Activated CD8-positive, alpha-beta memory T cell treated with anti-CD3 and anti-CD28 coated beads, Interleukin-2, amount 50 U/mL, for 48 hours (primary cell): ENCODE data around the gene ATP6V0E1.
A peak's percentile ranks its signal among the peaks of the same experiment; 100 is the strongest.

Source experiments
- DNase-seq: peaks from one replicate; pipeline ENCODE4 v3.0.0-alpha.2; 2020

Gene ATP6V0E1

DNA sequence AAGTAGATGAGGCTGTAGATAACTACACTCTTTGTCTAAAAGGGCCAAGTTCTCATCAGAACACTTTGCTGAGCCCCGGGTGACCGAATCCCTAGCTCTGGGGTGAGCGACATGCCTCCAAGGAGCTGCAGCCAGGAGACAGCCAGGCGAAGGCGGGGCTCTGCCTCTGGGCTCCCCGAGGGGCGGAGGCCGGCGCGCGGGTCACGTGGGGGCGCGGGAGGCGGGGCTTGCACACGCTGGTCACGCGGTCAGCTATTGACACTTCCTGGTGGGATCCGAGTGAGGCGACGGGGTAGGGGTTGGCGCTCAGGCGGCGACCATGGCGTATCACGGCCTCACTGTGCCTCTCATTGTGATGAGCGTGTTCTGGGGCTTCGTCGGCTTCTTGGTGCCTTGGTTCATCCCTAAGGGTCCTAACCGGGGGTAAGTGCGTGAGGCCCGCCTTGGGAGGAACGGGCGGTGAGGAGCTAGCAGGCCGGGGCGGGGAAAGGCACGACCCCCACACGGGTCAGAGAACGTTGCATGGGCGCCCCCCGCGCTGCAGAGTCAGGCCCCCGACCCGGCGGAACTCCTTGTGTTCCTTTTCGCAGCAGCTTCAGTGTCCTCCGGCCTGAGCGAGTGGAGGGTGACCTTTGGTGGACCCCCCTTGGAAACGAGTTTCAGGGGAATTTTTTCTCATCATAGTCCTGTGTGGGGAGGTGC is at the start of gene ATP6V0E1:
ATP6V0E1 (plus strand) TSS at position 230 of the 702 bp plus-strand sequence; CDS start at position 320, 90 bp downstream.
- peak; percentile 98 for DNase-seq

DNA sequence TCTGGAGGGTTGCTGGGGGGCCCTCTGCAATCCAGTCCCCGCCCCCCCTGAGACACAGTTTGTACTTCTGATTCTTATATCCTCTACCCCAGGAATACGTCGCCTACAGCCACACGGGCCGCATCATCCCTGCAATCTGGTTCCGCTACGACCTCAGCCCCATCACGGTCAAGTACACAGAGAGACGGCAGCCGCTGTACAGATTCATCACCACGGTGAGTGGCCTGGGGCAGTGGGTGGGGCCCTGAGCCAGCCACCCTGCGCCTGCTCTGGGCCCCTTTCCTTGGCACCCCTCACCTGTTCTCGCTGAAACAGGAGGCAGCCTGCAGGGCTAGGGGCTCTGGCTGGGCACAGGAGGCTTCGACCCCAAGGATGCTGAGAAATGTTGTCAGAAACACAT is 48.5 kb upstream of the ATP6V0E1 start:
- no peak for DNase-seq

DNA sequence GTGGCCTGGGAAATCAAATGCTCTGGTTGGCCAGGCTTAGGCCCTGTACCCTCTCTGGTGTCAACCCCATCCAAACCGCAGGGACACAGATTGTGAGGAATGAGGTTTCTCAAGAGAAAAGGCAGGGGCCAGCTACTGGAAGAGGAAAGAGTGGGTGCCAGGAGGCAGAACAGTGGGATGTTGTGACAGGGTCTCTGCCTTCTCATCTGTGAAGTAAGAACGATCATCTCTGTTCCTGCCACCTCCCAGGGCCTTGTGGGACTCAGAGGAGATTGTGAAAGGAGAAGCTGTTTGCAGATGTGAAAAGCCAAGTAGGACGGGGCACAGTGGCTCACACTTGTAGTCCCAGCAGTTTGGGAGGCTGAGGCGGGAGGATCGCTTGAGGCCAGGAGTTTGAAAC is 47.2 kb upstream of the ATP6V0E1 start:
- DNase-seq = no peak

DNA sequence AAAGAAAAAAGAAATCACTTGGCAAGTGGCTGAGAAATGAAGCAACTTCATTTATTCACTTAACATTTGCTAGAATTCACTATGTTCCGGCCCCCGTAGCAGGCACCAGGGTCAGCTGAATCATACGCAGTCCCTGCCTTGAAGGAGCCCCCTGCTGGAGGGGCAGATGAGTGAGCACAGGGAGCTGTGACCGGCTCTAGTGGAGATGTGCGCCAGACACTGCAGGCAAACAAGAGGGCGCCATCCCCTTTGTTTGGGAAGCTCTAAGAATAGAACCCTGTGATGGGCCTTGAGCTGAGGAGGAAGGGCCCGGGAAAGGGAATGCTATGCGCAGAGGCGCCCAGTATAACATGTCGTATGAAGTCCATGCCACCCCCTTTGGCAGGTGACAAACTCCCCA is 44.5 kb upstream of the ATP6V0E1 start:
- no peak for DNase-seq

DNA sequence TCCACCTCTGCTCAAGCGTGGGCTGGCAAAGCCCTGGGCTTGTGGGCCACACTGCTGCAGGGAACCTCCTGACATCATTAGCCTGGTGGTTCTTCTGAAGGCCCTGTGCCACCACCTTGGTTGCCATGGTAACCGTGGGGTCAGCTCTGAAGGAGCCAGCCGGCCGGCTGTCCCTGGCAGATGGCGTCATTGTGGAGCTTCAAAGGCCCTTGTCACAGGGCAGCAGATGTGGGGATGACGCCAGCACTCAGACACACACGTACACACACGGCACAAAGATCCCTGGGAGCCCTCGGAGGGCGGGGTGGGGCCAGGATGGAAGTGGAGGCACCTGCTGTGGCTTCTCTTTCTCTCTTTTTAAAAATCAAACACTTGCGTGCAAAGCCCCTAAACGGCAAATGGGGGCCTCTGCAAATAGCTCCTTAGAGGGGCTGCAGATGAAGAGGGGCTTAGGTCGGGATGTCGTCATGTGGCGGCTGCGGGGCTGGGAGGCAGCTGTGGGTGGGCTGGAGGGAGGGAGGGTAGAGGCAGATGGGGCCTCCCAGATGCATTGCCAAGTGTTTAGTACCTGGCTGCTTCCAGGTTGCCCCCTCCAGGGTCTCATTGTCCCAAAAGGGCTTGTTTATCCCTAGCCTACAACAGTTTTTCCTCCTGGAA is 43.8 kb upstream of the ATP6V0E1 start:
- DNase-seq = no peak

DNA sequence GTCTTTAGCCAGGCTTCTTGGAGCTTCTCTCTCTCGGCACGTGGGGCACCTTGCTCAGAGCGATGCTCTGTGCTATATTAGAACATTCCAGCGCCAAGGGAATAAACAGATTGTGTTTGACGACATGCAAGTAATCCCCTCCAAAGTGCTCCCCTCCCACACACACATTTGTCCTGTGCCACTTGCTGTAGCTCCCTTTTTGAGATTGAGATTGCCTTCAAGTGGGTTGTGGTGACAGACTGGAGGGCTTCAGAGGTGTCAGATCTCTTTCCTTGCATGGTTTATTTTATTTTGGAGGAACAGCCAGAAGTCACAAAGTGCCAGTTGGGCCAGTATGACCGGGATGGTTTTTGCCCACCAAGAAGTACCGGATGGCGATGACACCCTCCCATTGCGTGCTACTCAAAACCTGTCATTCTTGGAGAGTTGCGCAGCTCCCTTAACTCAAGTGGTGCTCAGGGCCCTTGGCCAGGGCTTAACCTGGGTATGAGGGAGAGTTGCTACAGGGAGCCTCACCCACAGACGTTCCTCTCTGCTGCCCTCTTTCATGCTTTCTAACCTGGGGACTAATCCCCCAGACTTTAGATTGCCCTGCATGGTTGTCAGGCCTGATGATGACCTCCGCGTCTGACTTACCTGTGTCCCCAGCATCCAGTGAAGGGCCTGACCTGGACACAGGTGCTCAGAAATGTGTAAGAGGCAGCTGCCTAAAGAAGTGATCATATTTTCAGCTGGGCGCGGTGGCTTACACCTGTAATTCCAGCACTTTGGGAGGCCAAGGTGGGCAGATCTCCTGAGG is 43.1 kb upstream of the ATP6V0E1 start:
- DNase-seq = no peak

DNA sequence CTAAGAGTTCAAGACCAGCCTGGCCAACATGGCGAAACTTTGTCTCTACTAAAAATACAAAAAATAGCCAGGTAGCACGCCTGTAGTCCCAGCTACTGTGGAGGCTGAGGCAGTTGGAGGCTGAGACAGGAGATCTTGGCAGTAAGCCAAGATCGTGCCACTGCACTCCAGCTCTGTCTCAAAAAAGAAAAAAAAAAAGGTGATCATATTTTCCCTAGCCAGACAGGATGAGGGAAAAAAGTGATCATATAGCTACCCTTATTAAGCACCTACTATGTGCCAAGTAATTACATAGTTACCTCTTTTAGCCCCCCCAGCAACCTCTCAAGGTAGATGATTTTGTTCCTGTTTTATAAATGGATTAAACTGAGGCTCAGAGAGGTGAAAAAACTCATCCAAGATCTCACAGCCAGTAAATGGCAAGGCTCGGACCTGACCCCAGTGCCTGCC is 42.5 kb upstream of the ATP6V0E1 start:
- DNase-seq = no peak

DNA sequence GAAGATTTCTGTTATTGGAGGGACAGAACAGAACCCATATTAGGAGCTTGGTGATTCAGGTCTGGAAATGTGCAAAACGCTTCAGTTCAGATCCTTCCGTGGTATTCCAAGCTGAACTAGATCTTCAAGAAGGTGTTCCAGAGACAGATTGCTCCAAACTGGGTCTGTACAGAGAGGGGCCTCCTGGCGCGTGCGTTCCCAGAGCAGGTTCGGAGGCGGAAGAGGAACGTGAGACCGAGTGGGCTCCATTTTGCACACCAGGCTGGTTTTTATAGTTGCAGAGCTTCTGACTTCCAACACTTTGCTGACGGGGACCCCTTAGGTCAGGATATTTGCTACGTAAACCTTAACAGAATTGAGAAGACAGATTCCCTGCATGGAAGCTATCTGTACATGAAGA is 41.0 kb upstream of the ATP6V0E1 start:
- DNase-seq = no peak

DNA sequence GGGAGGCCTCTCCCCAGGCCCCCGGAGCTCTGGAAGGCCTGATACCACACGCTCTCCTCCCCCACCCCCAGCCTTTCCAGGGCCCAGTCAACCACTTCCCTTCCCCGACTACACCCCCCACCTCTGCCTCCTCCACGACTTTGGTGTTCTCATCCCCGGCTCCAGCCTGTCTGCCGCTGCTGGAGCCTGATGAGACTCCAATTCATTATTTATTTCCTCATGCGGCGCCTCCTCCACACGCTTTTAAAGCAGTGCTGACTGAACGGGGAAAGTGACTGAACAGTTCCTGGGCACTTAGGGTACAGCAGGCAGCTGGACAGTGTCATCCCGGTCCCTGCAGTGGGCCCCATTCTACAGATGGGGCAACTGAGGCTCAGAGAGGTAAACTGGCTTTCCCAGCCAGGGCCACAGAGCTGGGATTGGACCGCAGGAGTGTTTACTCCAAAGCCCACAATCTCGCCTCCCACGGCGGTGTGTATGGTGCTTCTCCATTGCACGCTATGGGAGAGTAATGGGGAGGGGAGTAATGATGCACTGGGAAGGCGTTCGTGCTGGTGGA is 40.2 kb upstream of the ATP6V0E1 start:
- no peak for DNase-seq

DNA sequence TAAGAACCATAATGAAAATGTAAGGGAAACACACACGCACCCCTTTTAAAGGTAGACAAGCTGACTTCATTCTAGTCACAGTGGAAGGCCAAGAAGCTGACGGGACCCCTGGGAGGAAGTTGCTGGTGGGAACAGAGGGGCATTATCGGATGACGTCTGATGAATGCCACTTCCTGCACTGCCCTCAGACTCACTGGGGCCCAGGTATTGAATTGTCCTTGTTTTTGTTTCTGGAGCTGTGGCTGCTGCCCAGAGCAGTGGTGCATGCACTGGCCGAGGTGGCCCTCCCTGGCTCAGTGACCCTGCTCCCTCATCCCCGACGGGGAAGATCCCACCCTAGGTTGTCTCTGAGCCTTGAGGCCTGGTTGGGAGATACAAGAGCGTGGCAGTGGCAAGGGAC is 39.7 kb upstream of the ATP6V0E1 start:
- no peak for DNase-seq

DNA sequence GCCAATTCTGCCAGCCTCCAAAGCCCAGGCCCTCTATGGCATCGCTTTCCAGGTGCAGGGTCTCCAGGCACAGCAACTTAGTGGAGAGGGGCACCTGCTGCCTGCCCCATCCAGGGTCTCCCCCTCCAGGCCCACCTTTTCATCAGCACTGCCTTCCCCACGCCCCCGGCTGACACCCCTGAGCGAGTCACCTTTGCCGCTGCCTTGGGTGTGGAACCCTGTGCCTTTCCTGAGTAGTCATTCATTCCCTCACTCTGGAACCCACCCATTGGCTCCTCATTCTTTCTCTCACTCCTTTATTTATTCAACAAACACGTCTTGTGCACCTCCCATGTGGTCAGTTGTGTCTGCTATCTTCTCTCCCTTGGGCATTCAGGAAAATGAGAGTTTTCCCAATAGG is 38.8 kb upstream of the ATP6V0E1 start:
- no peak for DNase-seq

DNA sequence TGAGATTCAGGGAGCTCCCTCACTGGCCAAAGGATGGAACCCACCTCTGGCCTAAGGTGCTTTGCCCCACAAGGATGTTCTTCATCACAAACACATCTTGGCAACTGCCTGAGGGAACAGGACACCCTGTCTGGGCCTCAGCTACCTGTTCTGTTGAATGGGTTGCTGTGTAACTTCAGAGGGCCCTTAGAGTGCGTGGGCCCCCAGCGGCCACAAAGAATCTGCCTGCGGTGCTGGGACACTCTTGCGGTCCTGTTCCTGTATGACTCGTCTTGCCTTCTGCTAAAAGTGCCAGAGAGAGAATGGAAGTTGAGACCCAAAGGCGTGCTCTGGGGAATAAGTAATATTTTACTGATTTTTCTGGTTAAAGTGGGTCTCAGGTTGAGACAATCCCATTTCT is 38.4 kb upstream of the ATP6V0E1 start:
- DNase-seq = no peak

DNA sequence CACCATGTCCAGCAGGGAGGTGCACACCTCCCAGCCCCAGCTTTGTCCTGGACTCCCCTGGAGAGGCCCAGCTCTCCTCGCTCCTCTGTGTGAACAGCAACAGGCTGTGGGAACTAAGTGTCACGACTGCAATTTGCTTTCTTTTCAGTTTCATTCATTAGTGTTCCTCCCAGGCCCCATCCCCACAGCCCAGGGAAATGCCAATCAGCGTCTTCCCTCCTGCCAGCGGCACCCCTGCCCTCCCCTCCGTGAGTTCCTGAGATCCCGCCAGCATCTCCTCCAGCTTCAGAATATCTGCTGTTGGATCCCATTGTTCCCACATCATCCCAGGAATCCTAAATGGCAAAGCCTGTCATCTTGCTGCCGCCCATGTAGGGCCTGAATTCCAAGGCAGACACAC is 37.4 kb upstream of the ATP6V0E1 start:
- DNase-seq = no peak

DNA sequence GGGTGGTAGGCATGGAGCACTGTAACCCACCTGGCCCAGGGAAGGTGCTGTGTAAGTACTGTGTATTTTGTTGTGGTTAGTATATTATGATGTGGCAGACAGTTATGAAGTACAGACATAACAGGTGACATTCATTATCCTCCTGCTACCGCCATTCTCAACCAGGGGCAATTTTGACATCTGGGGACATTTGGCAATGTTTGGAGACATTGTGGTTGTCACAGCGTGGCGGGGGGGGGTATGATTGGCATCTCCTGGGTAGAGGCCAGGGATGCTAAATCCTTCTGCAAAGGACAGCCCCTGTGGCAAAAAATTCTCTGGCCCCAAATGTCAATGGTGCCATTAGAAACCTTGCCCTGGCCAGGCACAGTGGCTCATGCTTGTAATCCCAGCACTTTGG is 34.1 kb upstream of the ATP6V0E1 start:
- no peak for DNase-seq

DNA sequence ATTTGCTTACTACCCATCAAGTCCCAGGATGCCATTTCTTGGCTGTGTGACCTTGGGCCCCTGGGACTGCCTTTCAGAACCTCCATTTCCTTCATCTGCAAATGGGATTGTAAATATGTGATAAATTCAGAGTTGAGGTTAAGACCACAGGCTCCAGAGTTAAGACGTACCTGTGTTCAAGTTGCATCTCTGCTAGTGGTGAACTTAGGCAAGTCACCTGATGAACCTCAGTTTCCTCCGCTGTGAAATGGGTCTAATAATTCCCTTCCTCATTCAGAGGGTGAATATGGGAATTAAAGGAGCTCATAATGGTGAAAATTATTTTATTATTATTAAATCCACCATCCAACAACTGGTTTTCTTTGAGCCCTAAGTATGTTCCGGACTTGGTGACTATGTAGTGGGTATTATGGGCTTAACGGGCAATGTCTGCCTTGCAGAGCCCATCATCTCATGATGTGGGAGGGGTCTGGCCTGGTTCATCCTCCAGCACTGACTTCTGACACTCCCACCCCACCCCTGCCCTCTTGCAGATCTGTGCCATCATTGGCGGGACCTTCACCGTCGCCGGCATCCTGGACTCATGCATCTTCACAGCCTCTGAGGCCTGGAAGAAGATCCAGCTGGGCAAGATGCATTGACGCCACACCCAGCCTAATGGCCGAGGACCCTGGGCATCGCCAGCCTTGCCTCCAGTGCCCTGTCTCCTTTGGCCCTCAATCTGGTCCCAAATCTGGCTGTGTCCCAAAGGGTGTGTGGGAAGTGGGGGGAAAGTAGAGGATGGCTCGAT is 33.2 kb upstream of the ATP6V0E1 start:
- DNase-seq = no peak

DNA sequence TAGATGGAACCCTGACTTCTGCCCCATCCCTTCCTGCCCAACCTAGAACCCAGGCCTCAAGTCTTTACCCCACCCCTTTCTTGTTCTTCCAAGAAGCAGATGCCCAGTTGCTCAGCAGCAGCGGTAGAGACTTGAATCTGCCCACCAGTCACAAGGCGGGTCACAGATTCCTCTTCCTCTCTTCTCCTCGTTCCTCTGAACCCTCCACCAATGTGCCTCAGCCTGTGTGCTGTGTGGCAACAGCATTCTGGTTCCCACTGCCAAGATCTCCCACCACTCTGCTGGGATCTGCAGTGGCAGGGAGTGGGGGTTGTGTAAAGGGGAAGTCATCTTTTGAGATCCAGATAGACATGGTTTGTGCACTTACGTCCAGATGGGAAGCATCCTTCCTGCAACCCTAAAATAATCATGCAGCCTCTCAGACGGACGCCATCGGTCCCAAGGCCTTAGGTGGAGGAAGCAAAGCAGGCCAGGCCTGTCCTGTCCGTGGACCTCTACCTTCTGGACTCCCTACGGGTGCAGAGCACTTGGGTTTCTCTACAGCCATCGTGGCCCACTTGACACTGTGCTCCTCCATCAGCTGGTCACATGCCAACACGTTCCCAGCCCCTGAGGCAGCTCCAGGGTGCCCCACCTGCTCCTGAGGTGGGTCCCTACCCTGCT is 32.1 kb upstream of the ATP6V0E1 start:
- no peak for DNase-seq

DNA sequence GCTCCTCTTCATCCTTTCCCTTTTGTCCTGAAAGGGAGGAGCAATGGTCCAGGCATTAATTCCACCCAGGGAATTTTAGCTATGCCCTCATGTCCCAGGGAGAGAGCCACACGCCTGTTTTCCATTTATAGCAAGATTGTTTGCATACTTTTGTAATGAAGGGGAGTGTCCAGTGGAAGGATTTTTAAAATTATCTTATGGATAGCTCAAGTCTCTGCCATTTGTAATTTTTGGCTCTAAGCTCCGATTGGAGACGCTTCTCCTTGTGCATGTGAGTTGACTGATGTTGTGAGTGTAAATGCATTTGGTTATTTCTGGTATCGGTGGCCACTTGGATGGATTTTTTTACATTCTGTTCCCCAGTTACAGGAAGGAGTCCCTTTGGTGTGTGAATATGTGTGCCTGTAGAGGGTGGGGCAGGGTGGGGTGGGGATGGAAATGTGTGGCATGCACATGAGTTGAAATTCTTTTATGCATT is 31.5 kb upstream of the ATP6V0E1 start:
- DNase-seq = no peak

DNA sequence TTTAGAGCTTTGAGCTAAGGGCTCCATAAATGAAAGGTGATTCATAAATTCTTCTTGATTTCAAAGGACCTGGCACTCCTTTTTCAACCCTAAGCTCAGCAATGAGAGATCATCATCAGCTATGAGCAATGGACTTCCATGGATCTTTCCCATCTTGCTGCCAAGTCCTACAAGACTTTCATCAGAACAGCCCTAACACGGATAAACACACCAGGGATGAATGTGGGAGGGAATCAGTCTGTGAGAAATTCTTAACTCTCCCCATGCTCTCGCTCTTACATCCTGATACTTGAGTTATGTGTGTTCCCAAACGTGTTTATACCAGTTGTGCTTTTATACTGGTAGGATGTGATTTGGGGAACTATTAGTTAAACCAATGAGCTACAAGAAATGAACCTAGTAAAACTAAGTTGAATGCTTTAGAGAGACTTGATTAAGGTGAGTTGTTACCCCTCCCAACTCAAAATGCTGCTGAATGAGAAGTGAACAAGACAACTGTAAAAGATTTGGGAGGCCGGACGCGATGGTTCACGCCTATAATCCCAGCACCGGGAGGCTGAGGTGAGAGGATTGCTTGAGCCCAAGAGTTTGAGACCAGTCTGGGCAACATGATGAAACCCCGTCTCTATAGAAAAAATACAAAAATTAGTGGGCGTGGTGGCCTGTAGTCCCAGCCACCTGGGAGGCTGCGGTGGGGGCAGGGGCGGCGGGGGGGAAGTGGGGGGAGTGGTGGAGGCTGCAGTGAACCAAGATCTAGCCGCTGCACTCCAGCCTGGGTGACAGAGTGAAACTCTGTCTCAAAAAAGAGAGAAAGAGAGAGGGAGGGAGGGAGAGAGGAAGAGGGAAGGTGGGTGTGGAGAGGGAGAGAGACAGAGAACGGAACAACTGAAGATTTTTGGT is 29.5 kb upstream of the ATP6V0E1 start:
- DNase-seq = no peak

DNA sequence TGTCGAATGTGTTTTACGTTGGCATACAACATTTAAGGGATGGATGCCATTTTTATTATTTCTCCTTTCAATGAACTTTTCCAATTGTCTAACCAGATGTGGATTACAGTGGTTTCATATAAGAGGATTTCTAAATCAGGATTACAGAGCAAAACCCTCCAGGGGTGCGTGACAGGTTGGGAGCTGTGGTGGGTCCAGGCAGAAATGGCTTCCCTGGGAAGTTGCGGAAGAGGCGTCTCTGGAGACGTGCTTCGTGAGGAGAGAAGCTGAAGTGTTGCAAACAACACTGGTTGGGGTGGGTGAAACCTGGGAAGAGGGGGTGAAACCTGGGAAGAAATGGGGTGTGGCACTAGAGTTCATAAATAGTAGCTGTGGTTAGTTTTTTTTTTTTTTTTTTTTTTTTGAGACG is 28.8 kb upstream of the ATP6V0E1 start:
- no peak for DNase-seq

DNA sequence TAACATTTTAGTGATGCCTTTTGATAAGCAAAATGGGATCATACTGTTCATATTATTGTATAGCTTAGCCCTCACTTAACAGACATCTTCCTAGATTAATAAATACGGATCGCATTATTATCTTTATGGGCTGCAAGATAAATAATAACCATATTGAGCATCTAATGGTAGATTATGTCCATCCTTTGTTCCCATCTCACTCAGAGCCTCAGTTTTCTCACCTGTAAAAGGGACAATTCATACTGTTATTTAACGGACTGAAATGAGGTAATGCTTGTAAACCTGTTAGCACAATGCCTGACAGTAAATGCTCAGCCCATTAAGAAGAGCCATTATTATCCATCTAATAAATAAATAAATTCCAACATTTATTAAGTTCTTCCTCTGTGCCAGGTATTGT is 27.3 kb upstream of the ATP6V0E1 start:
- DNase-seq = no peak

DNA sequence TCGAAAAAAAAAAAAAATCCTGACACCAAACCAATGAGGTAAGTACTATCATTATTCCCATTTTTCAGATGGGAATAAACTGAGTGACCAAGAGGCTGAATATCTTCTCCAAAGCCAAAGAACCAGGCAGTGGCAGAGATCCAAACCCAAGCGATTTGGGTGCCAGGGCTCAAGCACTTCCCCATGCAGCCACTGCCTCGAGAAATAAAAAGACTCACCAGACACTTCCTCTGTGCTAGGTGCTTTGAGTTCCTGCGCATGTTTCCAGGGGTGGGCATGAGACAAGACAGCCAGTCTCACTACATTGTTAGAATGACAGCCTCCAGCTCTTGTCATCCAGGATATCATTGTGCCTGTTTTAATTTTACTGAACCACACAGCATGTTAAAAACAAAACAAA is 26.6 kb upstream of the ATP6V0E1 start:
- DNase-seq = no peak
